Naive thymus-derived CD8-positive, alpha-beta T cell (primary cell): ENCODE measurements around the gene SCGB2B2. TPM values are rescaled to one million over a fixed set of nuclear protein-coding genes. Genes with fewer than 3 reads are reported as not detected.
"Not testable (repeated sequence)": the region's sequence is repeated elsewhere in the genome, so short reads cannot be mapped to it uniquely, and the experiment has no call there.

Experiments
- ATAC-seq, 2 donors: fragments of 150-1000 bp; cut with Tn5 transposase in 1 of 2; sonication (Bioruptor Pico), chemical (Tn5 transposase) in 1 of 2; 1 replicate in 1 of 2; 2 replicates in 1 of 2; pipeline ENCODE4 v1.10.0; 2021; ENCODE audit warnings: mild to moderate bottlenecking in 2 of 2, moderate library complexity in 2 of 2
- POLR2A ChIA-PET: fragments of 350-600 bp; sonication (Branson Sonifier 250); formaldehyde crosslinking; loops from one replicate; lab custom pipeline; 2021; ENCODE audit warnings: antibody characterized with exemption; lab: Charles Lee
- DNase-seq, 10 donors: peaks; one replicate each; pipeline versions ENCODE4 v3.0.0 to v3.0.0-alpha.2; 2020 to 2022
- H3K27ac Mint-ChIP-seq, 10 donors: one replicate each; pipeline ENCODE4 v1.8.0; 2020 to 2022; ENCODE audit warnings: mild to moderate bottlenecking in 10 of 10, mixed read lengths in 10 of 10, moderate library complexity in 4 of 10, inconsistent platforms in 1 of 10
- H3K27me3 Mint-ChIP-seq, 5 donors: one replicate each; pipeline ENCODE4 v1.8.0; 2021 to 2022; ENCODE audit warnings: mixed read lengths in 5 of 5
- H3K36me3 Mint-ChIP-seq, 3 donors: one replicate each; pipeline ENCODE4 v1.8.0; 2020 to 2022; ENCODE audit warnings: mixed read lengths in 3 of 3, mild to moderate bottlenecking in 2 of 3, inconsistent platforms in 1 of 3
- H3K4me1 Mint-ChIP-seq, 4 donors: one replicate each; pipeline ENCODE4 v1.8.0; 2021 to 2022; ENCODE audit warnings: mixed read lengths in 4 of 4
- H3K4me3 Mint-ChIP-seq, 10 donors: one replicate each; pipeline ENCODE4 v1.8.0; 2020 to 2022; ENCODE audit warnings: mild to moderate bottlenecking in 10 of 10, mixed read lengths in 10 of 10, moderate library complexity in 6 of 10, inconsistent platforms in 1 of 10
- H3K9me3 Mint-ChIP-seq, 9 donors: one replicate each; pipeline ENCODE4 v1.8.0; 2020 to 2022; ENCODE audit warnings: mixed read lengths in 9 of 9, mild to moderate bottlenecking in 3 of 9, inconsistent platforms in 1 of 9, moderate library complexity in 1 of 9
- polyA plus RNA-seq, 3 donors: library from polyadenylated mRNA; unstranded; fragments of 300-500 nt; fragmentation: Illumina TruSeq; gene quantifications; one replicate each; pipeline ENCODE4 v1.2.3, GENCODE V29; 2021
- total RNA-seq, 8 experiments: library from RNA in 2 of 8; stranded (reverse) in 2 of 8; gene quantifications; one replicate each; pipeline ENCODE4 v1.2.3 and lab custom pipeline; 2021 to 2026

SCGB2B2 gene
- total and polyA plus RNA-seq, 5 experiments from 2014 or later = 0.75 to 0.82 TPM; not detected in 3

- Mint-ChIP-seq H3K4me3 (no peak overlapping the region), H3K36me3 (peaks cover 38 to 79% (median 62%) of the 10 kb centered on the region in 3 donors), H3K9me3 (peaks cover 11 to 99% (median 64%) of the 10 kb centered on the region in 9 donors), H3K4me1 (no peaks in the 10 kb centered on the region), H3K27me3 (peaks cover 3 to 15% (median 5%) of the 10 kb centered on the region in 5 donors), H3K27ac (no peak overlapping the region)
- DNase-seq (no peak), ATAC-seq (no peak)
- POLR2A ChIA-PET = no interaction called here
These were observed 9.5 kb upstream of the SCGB2B2 start for GRCh38 chr19:34686455-34686854.

GRCh38 chr19:34685266-34685665, 8.3 kb upstream of the SCGB2B2 start:
- H3K27me3 Mint-ChIP-seq, DNase-seq, H3K4me3 Mint-ChIP-seq, H3K4me1 Mint-ChIP-seq, ATAC-seq, POLR2A ChIA-PET, H3K27ac Mint-ChIP-seq: not testable (repeated sequence)
- Mint-ChIP-seq H3K9me3 (peaks cover 11 to 95% (median 61%) of the 10 kb centered on the region in 9 donors), H3K36me3 (peaks cover 49 to 78% (median 72%) of the 10 kb centered on the region in 3 donors)

GRCh38 chr19:34681478-34681877, 4.5 kb upstream of the SCGB2B2 start:
- Mint-ChIP-seq H3K9me3 (peaks cover 0 to 73% (median 48%) of the 10 kb centered on the region in 9 donors), H3K36me3 (peaks cover 64 to 82% (median 64%) of the 10 kb centered on the region in 3 donors), H3K4me1 (peaks cover 8 to 34% (median 24%) of the 10 kb centered on the region in 4 donors), H3K27me3 (no peaks in the 10 kb centered on the region), H3K4me3 (no peak overlapping the region), H3K27ac (no peak overlapping the region)
- no peak for ATAC-seq
- no peak for DNase-seq
- POLR2A ChIA-PET = no interaction called here

GRCh38 chr19:34678421-34678820, 1.5 kb upstream of the SCGB2B2 start:
- peaks cover 8 to 40% (median 30%) of the 10 kb centered on the region in 4 donors for H3K4me1 Mint-ChIP-seq
- DNase-seq (no peak), ATAC-seq (no peak)
- H3K27me3 Mint-ChIP-seq = peaks cover 0 to 16% (median 5%) of the 10 kb centered on the region in 5 donors
- H3K27ac Mint-ChIP-seq = peak overlapping the region; percentile 8 to 100 (median 98)
- H3K9me3 Mint-ChIP-seq = peaks cover 0 to 44% (median 26%) of the 10 kb centered on the region in 9 donors
- POLR2A ChIA-PET = interaction anchor here (0.8 to 2.6 kb wide), 6 partner anchors 9 to 507 kb away, joined by 3 to 20 read pairs (median 6); partner anchors contain the start of genes LSM14A, ZNF181, ZNF30 and ZNF599
- H3K4me3 Mint-ChIP-seq = peak overlapping the region; percentile 95 to 100 (median 99)
- peaks cover 41 to 68% (median 49%) of the 10 kb centered on the region in 3 donors for H3K36me3 Mint-ChIP-seq

GRCh38 chr19:34678085-34678412, 1.1 kb upstream of the SCGB2B2 start:
- ATAC-seq = no peak
- Mint-ChIP-seq H3K27ac (peak overlapping the region; percentile 92 to 100 (median 99)), H3K27me3 (peaks cover 0 to 16% (median 5%) of the 10 kb centered on the region in 5 donors), H3K4me3 (peak overlapping the region; percentile 95 to 100 (median 99)), H3K36me3 (peaks cover 39 to 64% (median 47%) of the 10 kb centered on the region in 3 donors), H3K4me1 (peaks cover 8 to 40% (median 30%) of the 10 kb centered on the region in 4 donors), H3K9me3 (peaks cover 0 to 43% (median 25%) of the 10 kb centered on the region in 9 donors)
- POLR2A ChIA-PET = interaction anchor here (0.8 to 2.6 kb wide), 11 partner anchors 9 to 1537 kb away, joined by 3 to 20 read pairs (median 3); partner anchors contain the start of genes LSM14A, ZNF181, ZNF30 and ZNF599
- no peak for DNase-seq

- H3K36me3 Mint-ChIP-seq = peaks cover 34 to 59% (median 42%) of the 10 kb centered on the region in 3 donors
- H3K4me1 Mint-ChIP-seq = peaks cover 8 to 40% (median 30%) of the 10 kb centered on the region in 4 donors
These were observed 576 bp upstream of the SCGB2B2 start, which contains the start of gene ZNF302 for GRCh38 chr19:34677386-34678084. ZNF302 (plus strand) TSS chr19:34677678; CDS start chr19:34678805, 1,127 bp downstream.

GRCh38 chr19:34675919-34676318, 1.0 kb downstream of the SCGB2B2 start:
- Mint-ChIP-seq H3K4me3 (peak overlapping the region in 2 of 10 donors; percentile 96 to 100), H3K36me3 (peaks cover 23 to 44% (median 27%) of the 10 kb centered on the region in 3 donors), H3K9me3 (peaks cover 0 to 27% (median 14%) of the 10 kb centered on the region in 9 donors), H3K27me3 (peaks cover 0 to 20% (median 9%) of the 10 kb centered on the region in 5 donors), H3K4me1 (peaks cover 8 to 40% (median 30%) of the 10 kb centered on the region in 4 donors), H3K27ac (peak overlapping the region in 3 of 10 donors; percentile 7 to 100 (median 99))
- POLR2A ChIA-PET = interaction anchor here (0.6 to 2.6 kb wide), 3 partner anchors 57 to 565 kb away, joined by 3 to 20 read pairs (median 3); partner anchors contain the start of gene ZNF181
- ATAC-seq (no peak), DNase-seq (no peak)

More at GRCh38 chr19:34677386-34678084, 576 bp upstream of the SCGB2B2 start, which contains the start of gene ZNF302:
- POLR2A ChIA-PET = interaction anchor here (0.6 to 2.6 kb wide), 18 partner anchors 10 to 1538 kb away, joined by 3 to 20 read pairs (median 4); partner anchors contain the start of genes CEBPG, LSM14A, ZNF181 and ZNF30
- H3K9me3 Mint-ChIP-seq = peaks cover 0 to 38% (median 21%) of the 10 kb centered on the region in 9 donors
- peaks cover 0 to 17% (median 9%) of the 10 kb centered on the region in 5 donors for H3K27me3 Mint-ChIP-seq
- peak within 1 kb of the TSS; percentile 95 to 100 (median 99) for H3K4me3 Mint-ChIP-seq
- ATAC-seq (peak; percentile 86 to 91), DNase-seq (peak; percentile 86 to 97 (median 92))
- H3K27ac Mint-ChIP-seq = peak within 1 kb of the TSS; percentile 98 to 100 (median 99)

- no peak for DNase-seq
- no peak for ATAC-seq
- Mint-ChIP-seq H3K9me3 (peaks cover 0 to 21% (median 10%) of the 10 kb centered on the region in 9 donors), H3K4me3 (peak overlapping the region in 1 of 10 donors; percentile 7), H3K27ac (peak overlapping the region in 2 of 10 donors; percentile 15 to 52), H3K36me3 (peaks cover 17 to 37% (median 20%) of the 10 kb centered on the region in 3 donors), H3K4me1 (peaks cover 8 to 36% (median 27%) of the 10 kb centered on the region in 4 donors), H3K27me3 (peaks cover 0 to 20% (median 9%) of the 10 kb centered on the region in 5 donors)
- POLR2A ChIA-PET = no interaction called here
These were observed 1.7 kb downstream of the SCGB2B2 start for GRCh38 chr19:34675250-34675649.

- Mint-ChIP-seq H3K4me1 (peaks cover 2 to 24% (median 13%) of the 10 kb centered on the region in 4 donors), H3K9me3 (peaks cover 0 to 6% (median 0%) of the 10 kb centered on the region in 9 donors), H3K4me3 (no peak overlapping the region), H3K27ac (no peak overlapping the region), H3K36me3 (peaks cover 4 to 24% (median 5%) of the 10 kb centered on the region in 3 donors), H3K27me3 (peaks cover 0 to 20% (median 9%) of the 10 kb centered on the region in 5 donors)
- DNase-seq = no peak
- no peak for ATAC-seq
- POLR2A ChIA-PET = no interaction called here
These were observed 3.4 kb downstream of the SCGB2B2 start for GRCh38 chr19:34673590-34673989.

- Mint-ChIP-seq H3K27ac (no peak overlapping the region), H3K4me3 (no peak overlapping the region), H3K9me3 (peaks cover 0 to 3% (median 0%) of the 10 kb centered on the region in 9 donors), H3K4me1 (peaks cover 5 to 25% (median 16%) of the 10 kb centered on the region in 4 donors), H3K36me3 (peaks cover 3 to 21% (median 5%) of the 10 kb centered on the region in 3 donors), H3K27me3 (peaks cover 0 to 20% (median 9%) of the 10 kb centered on the region in 5 donors)
- POLR2A ChIA-PET = no interaction called here
- DNase-seq (no peak), ATAC-seq (no peak)
These were observed 5.0 kb downstream of the SCGB2B2 start for GRCh38 chr19:34671972-34672371.

GRCh38 chr19:34669305-34669704, 7.7 kb downstream of the SCGB2B2 start:
- Mint-ChIP-seq H3K4me3 (no peak overlapping the region), H3K36me3 (peaks cover 0 to 8% (median 5%) of the 10 kb centered on the region in 3 donors), H3K9me3 (no peaks in the 10 kb centered on the region), H3K4me1 (peaks cover 6 to 23% (median 13%) of the 10 kb centered on the region in 4 donors), H3K27ac (no peak overlapping the region), H3K27me3 (peaks cover 0 to 12% (median 5%) of the 10 kb centered on the region in 5 donors)
- POLR2A ChIA-PET = no interaction called here
- DNase-seq (no peak), ATAC-seq (no peak)

GRCh38 chr19:34668690-34669089, 8.3 kb downstream of the SCGB2B2 start:
- H3K9me3 Mint-ChIP-seq, ATAC-seq, H3K36me3 Mint-ChIP-seq, H3K27me3 Mint-ChIP-seq, DNase-seq, POLR2A ChIA-PET: not testable (repeated sequence)
- H3K27ac Mint-ChIP-seq = peak overlapping the region in 2 of 10 donors; percentile 59 to 74
- peaks cover 6 to 26% (median 14%) of the 10 kb centered on the region in 4 donors for H3K4me1 Mint-ChIP-seq
- H3K4me3 Mint-ChIP-seq = peak overlapping the region in 1 of 10 donors; percentile 36
